ENCODE data around the gene ZNF277. TPM values are rescaled to one million over a fixed set of nuclear protein-coding genes. Genes with fewer than 3 reads are reported as not detected.

The ZNF277 gene
- total RNA-seq, 2 experiments from 2014 or later = 16.8 to 19.2 TPM

- H3K36me3 Mint-ChIP-seq = peaks cover 9% of the 10 kb centered on the region
- H3K9me3 Mint-ChIP-seq = no peaks in the 10 kb centered on the region
- H3K4me1 Mint-ChIP-seq = peaks cover 13% of the 10 kb centered on the region
- H3K27ac Mint-ChIP-seq = no peak overlapping the region
- no peak overlapping the region for H3K4me3 Mint-ChIP-seq
- DNase-seq = no peak
- H3K27me3 Mint-ChIP-seq = no peaks in the 10 kb centered on the region
Observed at GRCh38 chr7:112271162-112271561, 64.7 kb downstream of the ZNF277 start.

- Mint-ChIP-seq H3K9me3 (no peaks in the 10 kb centered on the region), H3K27me3 (no peaks in the 10 kb centered on the region), H3K27ac (no peak overlapping the region), H3K4me3 (no peak overlapping the region), H3K4me1 (peaks cover 6% of the 10 kb centered on the region), H3K36me3 (peaks cover 9% of the 10 kb centered on the region)
- no peak for DNase-seq
Observed at GRCh38 chr7:112272921-112273561, 66.5 kb downstream of the ZNF277 start.

GRCh38 chr7:112279042-112279441 is 72.5 kb downstream of the ZNF277 start:
- H3K36me3 Mint-ChIP-seq = peaks cover 2% of the 10 kb centered on the region
- no peaks in the 10 kb centered on the region for H3K9me3 Mint-ChIP-seq
- H3K27ac Mint-ChIP-seq = no peak overlapping the region
- no peak overlapping the region for H3K4me3 Mint-ChIP-seq
- no peak for DNase-seq
- H3K4me1 Mint-ChIP-seq = peaks cover 13% of the 10 kb centered on the region
- no peaks in the 10 kb centered on the region for H3K27me3 Mint-ChIP-seq

- Mint-ChIP-seq H3K27ac (no peak overlapping the region), H3K4me3 (no peak overlapping the region), H3K4me1 (peaks cover 13% of the 10 kb centered on the region)
Observed at GRCh38 chr7:112280267-112280666, 73.8 kb downstream of the ZNF277 start.

GRCh38 chr7:112282476-112283188 is 76.1 kb downstream of the ZNF277 start:
- no peak for DNase-seq
- Mint-ChIP-seq H3K4me3 (no peak overlapping the region), H3K27ac (no peak overlapping the region), H3K4me1 (peaks cover 19% of the 10 kb centered on the region), H3K9me3 (no peaks in the 10 kb centered on the region), H3K36me3 (peaks cover 3% of the 10 kb centered on the region), H3K27me3 (no peaks in the 10 kb centered on the region)

More at GRCh38 chr7:112280267-112280666, 73.8 kb downstream of the ZNF277 start:
- DNase-seq = no peak
- peaks cover 2% of the 10 kb centered on the region for H3K36me3 Mint-ChIP-seq
- no peaks in the 10 kb centered on the region for H3K27me3 Mint-ChIP-seq
- H3K9me3 Mint-ChIP-seq = no peaks in the 10 kb centered on the region

GRCh38 chr7:112283382-112283910 is 77.0 kb downstream of the ZNF277 start:
- no peak for DNase-seq
- Mint-ChIP-seq H3K27ac (no peak overlapping the region), H3K4me3 (no peak overlapping the region), H3K4me1 (peaks cover 19% of the 10 kb centered on the region), H3K27me3 (no peaks in the 10 kb centered on the region), H3K9me3 (no peaks in the 10 kb centered on the region), H3K36me3 (peaks cover 7% of the 10 kb centered on the region)

- Mint-ChIP-seq H3K27ac (peak overlapping the region; percentile 10), H3K9me3 (no peaks in the 10 kb centered on the region), H3K4me1 (peaks cover 18% of the 10 kb centered on the region), H3K36me3 (peaks cover 13% of the 10 kb centered on the region), H3K27me3 (no peaks in the 10 kb centered on the region), H3K4me3 (no peak overlapping the region)
- no peak for DNase-seq
Observed at GRCh38 chr7:112286250-112287086, 80.0 kb downstream of the ZNF277 start.

- no peaks in the 10 kb centered on the region for H3K27me3 Mint-ChIP-seq
- peaks cover 16% of the 10 kb centered on the region for H3K4me1 Mint-ChIP-seq
- DNase-seq = no peak
- no peak overlapping the region for H3K4me3 Mint-ChIP-seq
- H3K9me3 Mint-ChIP-seq = no peaks in the 10 kb centered on the region
- peaks cover 19% of the 10 kb centered on the region for H3K36me3 Mint-ChIP-seq
- no peak overlapping the region for H3K27ac Mint-ChIP-seq
Observed at GRCh38 chr7:112288301-112288700, 81.8 kb downstream of the ZNF277 start.

- Mint-ChIP-seq H3K9me3 (no peaks in the 10 kb centered on the region), H3K4me1 (peaks cover 11% of the 10 kb centered on the region), H3K36me3 (peaks cover 23% of the 10 kb centered on the region), H3K4me3 (no peak overlapping the region), H3K27me3 (no peaks in the 10 kb centered on the region), H3K27ac (no peak overlapping the region)
- no peak for DNase-seq
Observed at GRCh38 chr7:112290065-112290464, 83.6 kb downstream of the ZNF277 start.

GRCh38 chr7:112292162-112292561 is 85.7 kb downstream of the ZNF277 start:
- DNase-seq = no peak

GRCh38 chr7:112293416-112293815 is 86.9 kb downstream of the ZNF277 start:
- H3K4me1 Mint-ChIP-seq = peaks cover 5% of the 10 kb centered on the region
- peaks cover 17% of the 10 kb centered on the region for H3K36me3 Mint-ChIP-seq
- no peak for DNase-seq
- H3K27me3 Mint-ChIP-seq = no peaks in the 10 kb centered on the region
- H3K9me3 Mint-ChIP-seq = no peaks in the 10 kb centered on the region
- no peak overlapping the region for H3K27ac Mint-ChIP-seq
- no peak overlapping the region for H3K4me3 Mint-ChIP-seq

More at GRCh38 chr7:112292162-112292561, 85.7 kb downstream of the ZNF277 start:
- no peak overlapping the region for H3K4me3 Mint-ChIP-seq
- H3K4me1 Mint-ChIP-seq = peaks cover 5% of the 10 kb centered on the region
- H3K27ac Mint-ChIP-seq = no peak overlapping the region
- no peaks in the 10 kb centered on the region for H3K9me3 Mint-ChIP-seq
- no peaks in the 10 kb centered on the region for H3K27me3 Mint-ChIP-seq
- peaks cover 20% of the 10 kb centered on the region for H3K36me3 Mint-ChIP-seq

- Mint-ChIP-seq H3K27ac (no peak overlapping the region), H3K36me3 (peaks cover 16% of the 10 kb centered on the region), H3K9me3 (no peaks in the 10 kb centered on the region), H3K27me3 (no peaks in the 10 kb centered on the region), H3K4me3 (no peak overlapping the region), H3K4me1 (peaks cover 4% of the 10 kb centered on the region)
- no peak for DNase-seq
Observed at GRCh38 chr7:112296432-112296831, 89.9 kb downstream of the ZNF277 start.

- no peaks in the 10 kb centered on the region for H3K9me3 Mint-ChIP-seq
- peaks cover 14% of the 10 kb centered on the region for H3K36me3 Mint-ChIP-seq
- no peak overlapping the region for H3K27ac Mint-ChIP-seq
- no peak overlapping the region for H3K4me3 Mint-ChIP-seq
- peaks cover 8% of the 10 kb centered on the region for H3K4me1 Mint-ChIP-seq
- DNase-seq = no peak
- no peaks in the 10 kb centered on the region for H3K27me3 Mint-ChIP-seq
Observed at GRCh38 chr7:112297681-112298080, 91.2 kb downstream of the ZNF277 start.

GRCh38 chr7:112298543-112299100 is 92.1 kb downstream of the ZNF277 start:
- no peak for DNase-seq
- no peaks in the 10 kb centered on the region for H3K27me3 Mint-ChIP-seq
- peaks cover 10% of the 10 kb centered on the region for H3K4me1 Mint-ChIP-seq
- no peak overlapping the region for H3K27ac Mint-ChIP-seq
- H3K4me3 Mint-ChIP-seq = no peak overlapping the region
- H3K36me3 Mint-ChIP-seq = peaks cover 14% of the 10 kb centered on the region
- no peaks in the 10 kb centered on the region for H3K9me3 Mint-ChIP-seq

- H3K4me3 Mint-ChIP-seq = no peak overlapping the region
- H3K9me3 Mint-ChIP-seq = no peaks in the 10 kb centered on the region
- DNase-seq = no peak
- H3K4me1 Mint-ChIP-seq = peaks cover 9% of the 10 kb centered on the region
- no peak overlapping the region for H3K27ac Mint-ChIP-seq
- no peaks in the 10 kb centered on the region for H3K27me3 Mint-ChIP-seq
- H3K36me3 Mint-ChIP-seq = peaks cover 10% of the 10 kb centered on the region
Observed at GRCh38 chr7:112300072-112300471, 93.6 kb downstream of the ZNF277 start.
